Nephron progenitor cell (in vitro differentiated cells): ENCODE results near the gene FAM149B1.

ENCODE experiments used
- DNase-seq: peaks from one replicate; pipeline ENCODE4 v3.0.0; 2021
- H3K27ac Mint-ChIP-seq: 2 replicates; pipeline ENCODE4 v1.8.0; 2021; ENCODE audit warnings: mild to moderate bottlenecking, moderate library complexity, mixed read lengths
- H3K27me3 Mint-ChIP-seq: 2 replicates; pipeline ENCODE4 v1.8.0; 2021; ENCODE audit warnings: mild to moderate bottlenecking, low read depth, mixed read lengths; ENCODE audit not compliant: poor library complexity
- H3K36me3 Mint-ChIP-seq: 2 replicates; pipeline ENCODE4 v1.8.0; 2021; ENCODE audit warnings: low read depth, mixed read lengths
- H3K4me1 Mint-ChIP-seq: 2 replicates; pipeline ENCODE4 v1.8.0; 2021; ENCODE audit warnings: mixed read lengths
- H3K4me3 Mint-ChIP-seq: 2 replicates; pipeline ENCODE4 v1.8.0; 2021; ENCODE audit warnings: mild to moderate bottlenecking, moderate library complexity, mixed read lengths
- H3K9me3 Mint-ChIP-seq: 2 replicates; pipeline ENCODE4 v1.8.0; 2021; ENCODE audit warnings: mild to moderate bottlenecking, moderate library complexity, mixed read lengths
- TF ChIP-seq, protein P1 (sequence below): fragments of 200-600 bp; sonication (generic); IDR thresholded peaks from 2 replicates; pipeline ENCODE4 v1.5.0; 2021; ENCODE audit warnings: antibody characterized with exemption

The FAM149B1 gene

DNA sequence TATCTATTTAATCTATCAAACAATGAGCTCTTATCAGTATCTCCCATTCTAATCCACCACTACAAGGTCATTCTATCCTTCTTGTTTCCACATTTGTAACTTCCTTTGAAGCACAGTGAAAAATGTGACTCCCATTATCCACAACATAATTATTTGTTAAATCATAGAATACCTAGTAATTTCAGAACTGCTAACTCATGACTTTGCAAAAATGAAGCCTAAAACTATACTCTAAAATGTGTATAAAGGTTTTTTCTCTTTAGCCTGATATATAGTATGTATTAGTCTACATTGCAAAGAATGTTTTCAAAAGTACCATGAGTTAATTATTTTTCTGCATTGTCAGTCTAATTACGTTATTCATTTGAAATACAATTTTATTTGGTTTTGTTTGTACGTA, 96.5 kb downstream of the FAM149B1 start:
- Mint-ChIP-seq H3K9me3 (peaks cover 4% of the 10 kb centered on the region), H3K27me3 (peaks cover 14% of the 10 kb centered on the region), H3K4me3 (no peak overlapping the region), H3K36me3 (no peaks in the 10 kb centered on the region), H3K4me1 (peaks cover 4% of the 10 kb centered on the region), H3K27ac (no peak overlapping the region)
- DNase-seq, result no peak
- TF ChIP-seq, protein P1, sequence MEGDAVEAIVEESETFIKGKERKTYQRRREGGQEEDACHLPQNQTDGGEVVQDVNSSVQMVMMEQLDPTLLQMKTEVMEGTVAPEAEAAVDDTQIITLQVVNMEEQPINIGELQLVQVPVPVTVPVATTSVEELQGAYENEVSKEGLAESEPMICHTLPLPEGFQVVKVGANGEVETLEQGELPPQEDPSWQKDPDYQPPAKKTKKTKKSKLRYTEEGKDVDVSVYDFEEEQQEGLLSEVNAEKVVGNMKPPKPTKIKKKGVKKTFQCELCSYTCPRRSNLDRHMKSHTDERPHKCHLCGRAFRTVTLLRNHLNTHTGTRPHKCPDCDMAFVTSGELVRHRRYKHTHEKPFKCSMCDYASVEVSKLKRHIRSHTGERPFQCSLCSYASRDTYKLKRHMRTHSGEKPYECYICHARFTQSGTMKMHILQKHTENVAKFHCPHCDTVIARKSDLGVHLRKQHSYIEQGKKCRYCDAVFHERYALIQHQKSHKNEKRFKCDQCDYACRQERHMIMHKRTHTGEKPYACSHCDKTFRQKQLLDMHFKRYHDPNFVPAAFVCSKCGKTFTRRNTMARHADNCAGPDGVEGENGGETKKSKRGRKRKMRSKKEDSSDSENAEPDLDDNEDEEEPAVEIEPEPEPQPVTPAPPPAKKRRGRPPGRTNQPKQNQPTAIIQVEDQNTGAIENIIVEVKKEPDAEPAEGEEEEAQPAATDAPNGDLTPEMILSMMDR, result no peak

- no peak for DNase-seq
- Mint-ChIP-seq H3K27me3 (peaks cover 7% of the 10 kb centered on the region), H3K36me3 (no peaks in the 10 kb centered on the region), H3K4me1 (no peaks in the 10 kb centered on the region), H3K4me3 (no peak overlapping the region), H3K9me3 (no peaks in the 10 kb centered on the region), H3K27ac (no peak overlapping the region)
- TF ChIP-seq, protein P1, result no peak
Measured at GRCh38 chr10:73281097-73281496, 113.2 kb downstream of the FAM149B1 start.

DNA sequence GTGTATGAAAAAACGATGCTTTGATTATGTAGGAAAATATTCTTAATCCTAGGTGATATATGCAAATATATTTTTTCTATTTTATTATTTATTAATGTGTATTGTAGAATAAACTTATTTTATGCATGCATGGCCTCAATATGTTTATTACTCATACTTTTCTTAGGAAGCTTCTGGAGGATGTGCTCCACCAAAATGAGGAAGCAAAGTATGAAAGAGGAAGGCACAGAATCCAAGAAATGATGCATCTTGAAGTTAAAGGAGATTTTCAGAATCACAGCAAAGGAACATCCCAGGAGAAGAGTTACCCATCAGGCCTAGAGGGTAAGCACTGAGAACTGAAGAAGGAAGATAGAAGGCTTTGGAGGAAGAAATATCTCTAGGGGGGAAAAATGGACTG, 119.5 kb downstream of the FAM149B1 start:
- Mint-ChIP-seq H3K9me3 (peaks cover 21% of the 10 kb centered on the region), H3K4me3 (no peak overlapping the region), H3K27ac (no peak overlapping the region), H3K36me3 (peaks cover 4% of the 10 kb centered on the region), H3K4me1 (no peaks in the 10 kb centered on the region), H3K27me3 (peaks cover 20% of the 10 kb centered on the region)
- TF ChIP-seq, protein P1, result no peak
- DNase-seq, result no peak

- Mint-ChIP-seq H3K4me1 (no peaks in the 10 kb centered on the region), H3K27me3 (peaks cover 44% of the 10 kb centered on the region), H3K9me3 (peaks cover 21% of the 10 kb centered on the region), H3K27ac (no peak overlapping the region), H3K36me3 (peaks cover 4% of the 10 kb centered on the region), H3K4me3 (no peak overlapping the region)
- DNase-seq, result no peak
- TF ChIP-seq, protein P1, result no peak
Measured at GRCh38 chr10:73289958-73290357, 122.0 kb downstream of the FAM149B1 start.

GRCh38 chr10:73293461-73293860, 125.5 kb downstream of the FAM149B1 start:
- peaks cover 64% of the 10 kb centered on the region for H3K27me3 Mint-ChIP-seq
- H3K4me1 Mint-ChIP-seq, result no peaks in the 10 kb centered on the region
- H3K4me3 Mint-ChIP-seq, result no peak overlapping the region
- no peak overlapping the region for H3K27ac Mint-ChIP-seq
- TF ChIP-seq, protein P1, result no peak
- peaks cover 16% of the 10 kb centered on the region for H3K9me3 Mint-ChIP-seq
- peaks cover 4% of the 10 kb centered on the region for H3K36me3 Mint-ChIP-seq
- no peak for DNase-seq
